Endothelial cell of umbilical vein (primary cell): Measurements from ENCODE around the gene ST6GALNAC4. TPM values are rescaled to one million over a fixed set of nuclear protein-coding genes. Genes with fewer than 3 reads are reported as not detected.

Experiments
- BruUV-seq: library from RNA; stranded (reverse); fragments of 400-500 nt; replicated peaks from 2 replicates; lab custom pipeline; 2021; lab: Mats Ljungman, UMichigan
- CTCF ChIA-PET: fragments of 300-600, 350-600 bp; sonication (Branson Sonifier 250); formaldehyde crosslinking; loops from one replicate; lab custom pipeline; 2021; ENCODE audit warnings: antibody characterized with exemption, inconsistent platforms; lab: Charles Lee
- POLR2A ChIA-PET: fragments of 300-600, 350-600 bp; sonication (Branson Sonifier 250); formaldehyde crosslinking; loops from one replicate; lab custom pipeline; 2021; ENCODE audit warnings: antibody characterized with exemption, inconsistent platforms; lab: Charles Lee
- DNase-seq: peaks from one replicate; pipeline ENCODE4 v3.0.0-alpha.2; 2011; ENCODE audit warnings: low read depth, low spot score
- FAIRE-seq: peaks from 2 replicates; lab custom pipeline; 2011; peaks lifted over from hg19 to GRCh38; lab: Jason Lieb, UNC
- H2AFZ ChIP-seq: 2 replicates; pipeline ENCODE4 v1.6.0; 2012; ENCODE audit warnings: low read depth, low read length, control low read depth, inconsistent platforms
- H3K27ac ChIP-seq: 2 replicates; pipeline ENCODE4 v1.5.1; 2011; ENCODE audit warnings: low read depth, mild to moderate bottlenecking, control low read depth, low read length, moderate library complexity; ENCODE audit not compliant: insufficient read depth
- H3K27me3 ChIP-seq, 2 experiments: 2 replicates each; pipeline versions ENCODE4 v1.6.0 to v1.6.1; 2011; ENCODE audit warnings: low read length in 2 of 2, mixed read lengths in 1 of 2; ENCODE audit not compliant: control insufficient read depth in 2 of 2, insufficient read depth in 2 of 2
- H3K36me3 ChIP-seq, 2 experiments: 2 replicates in 1 of 2; 3 replicates in 1 of 2; pipeline ENCODE4 v1.5.1; 2011; ENCODE audit warnings: low read length in 2 of 2, mild to moderate bottlenecking in 1 of 2, moderate library complexity in 1 of 2; ENCODE audit not compliant: control insufficient read depth in 2 of 2, insufficient read depth in 2 of 2; ENCODE audit errors: extremely low read depth in 1 of 2
- H3K4me1 ChIP-seq: 3 replicates; pipeline ENCODE4 v1.5.1; 2011; ENCODE audit warnings: mild to moderate bottlenecking, low read length; ENCODE audit not compliant: control insufficient read depth, insufficient read depth; ENCODE audit errors: extremely low read depth
- H3K4me2 ChIP-seq: 2 replicates; pipeline ENCODE4 v1.6.1; 2011; ENCODE audit warnings: low read length, control low read depth, mixed read lengths; ENCODE audit not compliant: insufficient read depth
- H3K4me3 ChIP-seq, 3 experiments: fragments of 200-600 bp in 1 of 3; sonication (generic), shearing (Covaris generic) in 1 of 3; replicated peaks in 1 of 3; 2 replicates each; pipeline ENCODE4 v1.5.1; 2011 to 2016; ENCODE audit warnings: control low read depth in 3 of 3, low read length in 3 of 3, mild to moderate bottlenecking in 2 of 3, inconsistent platforms in 1 of 3, low read depth in 1 of 3, moderate library complexity in 1 of 3; ENCODE audit not compliant: insufficient read depth in 1 of 3
- H3K79me2 ChIP-seq: 2 replicates; pipeline ENCODE4 v1.6.0; 2012; ENCODE audit warnings: low read length, inconsistent platforms; ENCODE audit not compliant: control insufficient read depth, insufficient read depth
- H3K9ac ChIP-seq: replicated peaks from 2 replicates; pipeline ENCODE3; 2011; ENCODE audit warnings: low read length, control low read depth; ENCODE audit not compliant: insufficient read depth; ENCODE audit errors: extremely low read depth
- H3K9me1 ChIP-seq: replicated peaks from 3 replicates; pipeline ENCODE4 v1.6.0; 2011; ENCODE audit warnings: mild to moderate bottlenecking, low read length; ENCODE audit not compliant: control insufficient read depth, insufficient read depth; ENCODE audit errors: extremely low read depth
- H3K9me3 ChIP-seq: replicated peaks from 2 replicates; pipeline ENCODE4 v1.5.1; 2012; ENCODE audit warnings: low read length, inconsistent platforms; ENCODE audit not compliant: control insufficient read depth, insufficient read depth
- H4K20me1 ChIP-seq: replicated peaks from 2 replicates; pipeline ENCODE3; 2011; ENCODE audit warnings: mild to moderate bottlenecking, low read length; ENCODE audit not compliant: control insufficient read depth, insufficient read depth; ENCODE audit errors: extremely low read depth
- CTCF ChIP-seq, 2 donors: IDR thresholded peaks; 1 replicate in 1 of 2; 2 replicates in 1 of 2; pipeline ENCODE4 v1.5.1; 2011; ENCODE audit warnings: low read length in 2 of 2, mild to moderate bottlenecking in 2 of 2, moderate library complexity in 2 of 2, control low read depth in 1 of 2, inconsistent platforms in 1 of 2, low read depth in 1 of 2; ENCODE audit not compliant: insufficient read depth in 1 of 2; ENCODE audit errors: extremely low read depth in 1 of 2
- EZH2 ChIP-seq: IDR thresholded peaks from 2 replicates; pipeline ENCODE4 v1.6.1; 2012; ENCODE audit warnings: borderline replicate concordance, low read depth, mild to moderate bottlenecking, moderate library complexity, low read length, inconsistent platforms; ENCODE audit not compliant: severe bottlenecking
- GATA2 ChIP-seq: IDR thresholded peaks from 2 replicates; pipeline ENCODE4 v1.7.0; 2011; ENCODE audit warnings: low read depth, mild to moderate bottlenecking, moderate library complexity, mixed read lengths, low read length; ENCODE audit not compliant: insufficient read length, insufficient read depth
- POLR2AphosphoS5 ChIP-seq: IDR thresholded peaks from 2 replicates; pipeline ENCODE4 v1.6.1; 2012; ENCODE audit warnings: low read depth, mild to moderate bottlenecking, control low read depth, low read length, moderate library complexity; ENCODE audit not compliant: insufficient read depth
- dilution Hi-C: fragments of 300-500 bp; cut with MboI; formaldehyde crosslinking; loops from one replicate; pipeline ENCODE4 v1.15.0; 2019; ENCODE audit warnings: low sequenced_read_pairs; ENCODE audit not compliant: extremely low pct_ligation_motif_present
- intact Hi-C: fragments of 100-400 bp; cut with micrococcal nuclease; formaldehyde crosslinking; loops from one replicate; pipeline ENCODE4 v1.10.0; 2022
- polyA plus RNA-seq, 4 experiments: library from polyadenylated mRNA; depleted of rRNA in 3 of 4; stranded (reverse) in 3 of 4; unstranded in 1 of 4; fragments of >200 nt; gene quantifications; 2 replicates each; pipeline versions ENCODE4 v1.2.1 to v1.2.3, GENCODE V29; 2011 to 2012; ENCODE audit warnings: missing spikeins in 1 of 4
- total RNA-seq: library from RNA; stranded (reverse); gene quantifications from 2 replicates; pipeline ENCODE4 v1.2.3, GENCODE V29; 2021

ST6GALNAC4 gene
- total and polyA plus RNA-seq, 2 donors (not counting 3 experiments of a cell fraction or from before 2014, with no cell fraction given): 45.9 to 85.3 TPM

- Histone ChIP-seq H3K9ac (no peak overlapping the region), H3K79me2 (peaks cover under 1% of the 10 kb centered on the region), H3K27ac (no peak overlapping the region), H2AFZ (peak overlapping the region; percentile 76), H3K9me1 (no peaks in the 10 kb centered on the region), H3K9me3 (no peaks in the 10 kb centered on the region), H3K4me3 (no peak overlapping the region), H3K36me3 (no peaks in the 10 kb centered on the region), H3K4me2 (peak overlapping the region; percentile 27), H4K20me1 (no peaks in the 10 kb centered on the region), H3K27me3 (peaks cover 0 to under 1% of the 10 kb centered on the region in 2 experiments), H3K4me1 (peaks cover 22% of the 10 kb centered on the region)
- TF ChIP-seq EZH2: no peak
- TF ChIP-seq POLR2AphosphoS5: no peak
- TF ChIP-seq GATA2: no peak
- peak; percentile 94 to 95 for TF ChIP-seq CTCF (IDR thresholded peaks at IDR 0.05; ENCODE audit: extremely low read depth in 1 of 2, insufficient read depth in 1 of 2, low read depth in 1 of 2, low read length in 2 of 2)
- ChIA-PET POLR2A (interaction anchor here (0.6 kb wide), 1 partner anchor 27 kb away, joined by 3 read pairs; no protein-coding TSS in a partner anchor), CTCF (interaction anchor here (0.6 to 4.5 kb wide), 32 partner anchors 8 to 707 kb away, joined by 3 to 38 read pairs (median 4); partner anchors contain the start of genes AK1, CDK9, ENG and PIP5KL1)
- FAIRE-seq: peak; percentile 88
- peak; percentile 47 for DNase-seq
- dilution Hi-C loops: no loop called here
- no TSS peak for BruUV-seq
- intact Hi-C loops: loop anchor here (1.0 kb wide), 2 partner anchors 186 to 331 kb away; partner anchors contain the start of gene TOR2A
Measured at GRCh38 chr9:127921557-127922120, 4.8 kb upstream of the ST6GALNAC4 start.
